Daoy (cell line): ENCODE results near the gene POLR3H. TPM values are rescaled to one million over a fixed set of nuclear protein-coding genes. Genes with fewer than 3 reads are reported as not detected.
"Not testable (repeated sequence)": the region's sequence is repeated elsewhere in the genome, so short reads cannot be mapped to it uniquely, and the experiment has no call there.

ENCODE experiments used
- DNase-seq: peaks from one replicate; pipeline ENCODE4 v3.0.0-alpha.2; 2015; ENCODE audit warnings: low read depth
- total RNA-seq: library from RNA; depleted of rRNA; stranded (reverse); fragments of >200 nt; shearing (Covaris generic); gene quantifications from 2 replicates; pipeline ENCODE4 v1.2.3, GENCODE V29; 2014; rRNA removed

POLR3H gene
- 10.9 and 17.3 TPM in 2 replicates for total RNA-seq

DNA sequence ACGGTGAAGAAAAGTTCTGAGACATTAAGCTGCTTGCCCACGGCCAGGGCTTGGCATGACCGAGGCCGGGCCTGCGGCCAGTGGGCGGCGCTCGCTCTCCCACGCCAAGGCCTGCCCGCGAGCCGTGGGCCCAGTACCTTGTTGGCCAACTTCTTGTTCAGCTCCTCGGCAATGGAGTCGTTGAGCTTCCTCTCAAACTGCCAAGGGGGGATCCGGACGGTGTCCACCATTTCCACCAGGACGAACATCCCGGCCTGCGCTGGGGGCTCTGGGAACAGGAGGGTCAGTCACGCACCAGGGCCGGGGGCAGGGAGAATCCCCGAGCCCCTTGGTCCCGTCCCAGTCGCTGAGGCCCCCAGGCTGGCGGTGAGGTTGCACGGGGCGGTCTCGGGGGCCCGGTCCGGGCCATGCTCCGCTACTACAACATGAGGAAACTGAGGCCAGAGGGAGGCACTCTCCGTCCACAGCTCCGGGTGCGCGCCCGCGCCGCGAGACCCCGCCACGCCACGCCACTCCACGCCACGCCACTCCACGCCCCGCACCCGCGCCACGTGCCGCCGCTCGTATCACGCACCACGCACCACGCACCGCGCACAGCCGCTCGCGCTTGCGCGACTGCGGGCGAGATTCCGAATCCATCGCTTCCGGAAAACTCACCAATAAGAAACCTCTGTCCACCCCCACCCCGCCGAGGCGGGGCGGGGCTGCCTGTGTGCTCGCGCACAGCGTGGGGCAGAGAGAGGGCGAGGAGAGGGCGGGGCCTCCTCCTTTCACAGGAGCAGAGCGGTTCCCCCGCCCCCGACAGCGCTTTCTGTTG lies at the start of gene POLR3H:
POLR3H (minus strand) TSS at position 617 of the 817 bp plus-strand sequence; CDS start at position 248, 369 bp downstream.
- peak; percentile 98 for DNase-seq

DNA sequence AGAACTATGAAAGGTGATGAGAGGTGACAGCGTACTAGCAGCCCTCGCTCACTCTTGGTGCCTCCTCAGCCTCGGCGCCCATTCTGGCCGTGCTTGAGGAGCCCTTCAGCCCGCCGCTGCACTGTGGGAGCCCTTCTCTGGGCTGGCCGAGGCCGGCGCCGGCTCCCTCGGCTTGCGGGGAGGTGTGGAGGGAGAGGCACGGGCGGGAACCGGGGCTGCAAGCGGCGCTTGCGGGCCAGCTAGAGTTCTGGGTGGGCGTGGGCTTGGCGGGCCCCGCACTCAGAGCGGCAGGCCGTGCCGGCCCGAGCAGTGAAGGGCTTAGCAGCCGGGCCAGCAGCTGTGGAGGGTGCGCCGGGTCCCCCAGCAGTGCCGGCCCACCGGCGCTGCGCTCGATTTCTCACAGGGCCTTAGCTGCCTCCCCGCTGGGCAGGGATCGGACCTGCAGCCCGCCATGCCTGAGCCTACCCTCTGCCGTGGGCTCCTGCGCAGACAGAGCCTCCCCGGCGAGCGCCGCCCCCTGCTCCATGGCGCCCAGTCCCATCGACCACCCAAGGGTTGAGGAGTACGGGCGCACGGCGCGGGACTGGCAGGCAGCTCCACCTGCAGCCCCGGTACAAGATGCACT lies 49.2 kb upstream of the POLR3H start:
- DNase-seq: not testable (repeated sequence)

DNA sequence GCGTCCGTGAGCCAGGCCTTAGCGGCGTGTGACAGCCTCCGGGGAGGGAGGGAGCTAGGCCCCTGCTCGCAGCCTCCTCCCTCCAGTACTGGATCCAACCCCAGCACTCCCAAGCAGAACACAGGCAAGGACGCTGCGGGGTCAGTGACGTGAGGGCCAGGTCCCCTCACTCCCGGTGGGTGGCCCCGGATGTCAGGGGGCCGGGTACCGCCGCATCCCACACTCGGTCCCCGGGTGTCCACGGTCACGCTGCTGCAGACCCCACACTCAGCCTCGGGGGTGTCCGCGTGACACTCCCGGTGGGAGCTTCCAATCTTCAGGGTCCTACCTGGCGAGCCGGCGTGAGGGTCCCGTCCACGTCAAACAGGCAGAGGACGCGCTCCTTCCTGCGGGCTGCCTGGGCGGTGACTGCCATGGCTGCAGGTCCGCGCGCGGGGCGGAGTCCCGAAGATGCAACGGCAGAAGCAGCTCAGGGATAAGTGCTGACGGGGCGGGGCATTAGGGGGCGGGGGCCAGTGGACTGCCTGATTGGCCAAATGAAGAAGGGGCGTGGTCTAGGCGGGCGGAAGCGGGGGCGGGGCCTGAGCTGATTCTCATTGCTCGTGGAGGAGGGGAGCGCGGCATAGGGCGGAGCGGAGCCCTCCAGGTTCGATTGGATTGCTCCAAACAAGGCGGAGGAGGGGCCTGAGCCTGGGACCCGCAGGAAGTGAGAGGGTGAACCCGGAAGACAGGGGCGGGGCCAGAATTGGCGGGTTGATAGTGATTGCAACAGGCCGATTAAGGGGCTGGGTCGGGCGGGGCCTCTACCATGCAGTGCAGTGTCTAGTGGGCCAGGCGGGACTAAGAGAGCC lies 45.3 kb upstream of the POLR3H start, which contains the start of gene PMM1:
PMM1 (minus strand) TSS at position 450 of the 851 bp plus-strand sequence; CDS start at position 415, 35 bp downstream.
- peak; percentile 100 for DNase-seq

- no peak for DNase-seq
Observed at GRCh38 chr22:41587347-41587723, 43.1 kb upstream of the POLR3H start.

DNA sequence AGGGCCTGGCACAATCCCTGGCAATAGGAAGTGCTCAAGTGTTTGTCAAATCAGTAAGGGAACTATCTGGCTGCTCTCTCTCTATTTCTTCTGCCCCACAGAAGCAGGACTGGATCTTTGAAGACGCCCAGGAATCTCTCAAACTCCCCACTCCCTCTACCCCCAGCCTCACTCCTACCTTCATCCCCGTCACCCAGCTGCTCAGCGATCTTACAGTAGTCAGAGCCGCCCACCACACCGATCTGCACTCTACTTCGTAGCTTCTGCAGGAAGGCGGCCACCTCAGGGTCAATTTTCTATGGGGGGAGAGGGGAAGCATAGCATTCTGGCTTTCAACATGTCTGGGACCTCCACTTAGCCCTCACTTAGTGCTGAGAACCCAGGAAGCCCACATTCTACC lies 41.6 kb upstream of the POLR3H start:
- no peak for DNase-seq

- DNase-seq: no peak
Observed at GRCh38 chr22:41584881-41585280, 40.6 kb upstream of the POLR3H start.

GRCh38 chr22:41582694-41583093 lies 38.4 kb upstream of the POLR3H start:
- no peak for DNase-seq

GRCh38 chr22:41579997-41580355 lies 35.7 kb upstream of the POLR3H start:
- no peak for DNase-seq

GRCh38 chr22:41579297-41579996 lies 35.2 kb upstream of the POLR3H start:
- no peak for DNase-seq

GRCh38 chr22:41578818-41579217 lies 34.5 kb upstream of the POLR3H start:
- no peak for DNase-seq

GRCh38 chr22:41578114-41578513 lies 33.8 kb upstream of the POLR3H start:
- no peak for DNase-seq

DNA sequence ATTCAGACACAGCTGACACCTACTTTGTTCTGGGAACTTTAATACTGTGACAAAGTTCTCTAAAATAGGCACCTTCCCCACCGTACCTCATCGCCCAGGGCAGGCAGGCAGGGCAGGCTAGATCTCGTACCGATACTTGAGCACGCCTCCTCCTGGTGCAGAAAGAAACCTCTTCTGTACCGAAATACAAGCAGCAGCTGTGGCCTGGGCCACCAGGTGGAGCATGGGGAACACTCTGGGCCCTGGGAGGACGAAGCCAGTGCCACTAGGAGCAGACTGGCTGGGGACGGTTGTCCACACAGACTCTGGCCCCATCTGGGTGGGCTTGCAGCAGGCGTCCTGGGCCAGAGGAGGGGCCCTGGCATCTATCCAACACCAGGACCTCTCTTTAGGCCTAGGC lies 32.6 kb upstream of the POLR3H start:
- peak; percentile 61 for DNase-seq

DNA sequence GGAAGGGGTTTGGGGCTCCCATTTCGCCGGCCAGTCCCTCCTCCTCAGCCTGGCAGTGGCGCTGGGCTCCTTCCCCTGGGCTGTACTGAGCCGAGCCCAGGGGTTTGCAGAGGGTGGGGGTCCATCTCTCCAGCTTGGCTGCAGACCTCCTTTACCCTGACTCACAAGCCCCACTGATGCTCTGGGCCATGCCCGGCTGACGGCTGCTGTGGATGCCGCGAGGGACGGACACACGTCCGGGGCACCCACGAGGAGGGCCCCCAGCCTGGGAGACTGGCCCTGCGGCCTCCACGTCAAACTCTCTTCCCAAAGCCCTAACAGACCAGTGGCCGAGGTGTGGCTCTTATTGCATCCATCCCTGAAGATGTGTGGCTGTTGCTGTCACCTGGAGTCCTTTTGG lies 31.3 kb upstream of the POLR3H start:
- DNase-seq: no peak

DNA sequence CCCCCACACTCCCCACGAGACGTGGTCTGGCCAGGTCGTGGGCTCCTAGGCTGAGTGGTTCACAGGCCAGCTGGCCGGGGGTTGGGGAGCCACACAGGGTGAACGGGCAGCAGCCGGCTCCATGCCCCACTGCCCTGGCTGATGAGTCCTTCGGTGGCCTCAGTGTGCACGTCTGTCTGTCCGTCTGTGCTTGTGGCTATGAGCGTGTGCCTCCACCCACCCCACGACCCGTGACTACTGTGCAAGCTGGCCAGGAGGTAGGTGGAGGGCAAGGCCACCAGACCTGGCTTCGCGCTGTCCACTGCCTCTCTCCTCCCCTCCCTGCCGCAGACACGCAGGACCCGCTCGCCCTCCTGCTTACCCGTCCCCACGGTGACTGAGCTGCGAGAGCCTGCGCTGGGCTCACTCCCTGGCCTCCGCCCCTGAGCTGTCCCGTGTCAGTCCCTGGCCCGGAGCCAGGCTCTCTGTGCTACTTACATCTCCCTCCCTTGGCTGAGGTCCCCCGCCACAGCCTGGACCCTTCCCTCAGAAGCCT lies 30.6 kb upstream of the POLR3H start:
- DNase-seq: no peak

DNA sequence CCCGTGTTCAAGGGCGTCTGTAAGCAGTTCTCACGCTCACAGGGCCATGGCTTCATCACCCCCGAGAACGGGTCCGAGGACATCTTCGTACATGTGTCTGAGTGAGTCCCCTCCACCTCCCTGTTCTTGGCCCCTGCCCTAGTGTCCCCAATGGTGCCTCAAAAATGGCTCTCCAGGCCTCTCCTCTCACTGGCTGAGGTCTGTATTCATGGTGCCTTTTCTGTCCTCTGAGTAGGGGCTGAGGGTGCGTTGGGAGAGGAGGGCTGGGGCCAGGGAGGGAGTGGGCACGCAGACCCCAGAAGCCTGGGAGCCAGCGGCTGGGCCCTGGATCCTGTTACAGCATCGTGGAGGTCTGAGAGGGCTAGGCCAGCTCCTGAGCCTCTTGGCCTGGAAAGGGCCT lies 29.4 kb upstream of the POLR3H start:
- DNase-seq: no peak

DNA sequence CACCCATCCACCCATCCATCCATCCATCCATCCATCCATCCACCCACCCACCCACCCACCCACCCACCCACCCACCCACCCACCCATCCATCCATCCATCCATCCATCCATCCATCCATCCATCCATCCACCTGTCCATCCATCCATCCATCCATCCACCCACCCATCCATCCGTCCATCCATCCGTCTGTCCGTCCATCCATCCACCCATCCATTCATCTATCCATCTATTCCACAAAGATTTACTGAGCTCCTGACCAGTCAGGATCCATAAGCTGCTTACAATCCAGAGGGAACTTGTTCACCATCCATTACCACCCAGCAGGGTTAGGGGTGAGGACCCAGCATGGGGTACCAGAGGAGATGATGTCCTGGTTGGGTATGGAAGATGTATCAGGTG lies 28.0 kb upstream of the POLR3H start:
- DNase-seq: not testable (repeated sequence)

- DNase-seq: no peak
Observed at GRCh38 chr22:41571786-41572185, 27.5 kb upstream of the POLR3H start.

DNA sequence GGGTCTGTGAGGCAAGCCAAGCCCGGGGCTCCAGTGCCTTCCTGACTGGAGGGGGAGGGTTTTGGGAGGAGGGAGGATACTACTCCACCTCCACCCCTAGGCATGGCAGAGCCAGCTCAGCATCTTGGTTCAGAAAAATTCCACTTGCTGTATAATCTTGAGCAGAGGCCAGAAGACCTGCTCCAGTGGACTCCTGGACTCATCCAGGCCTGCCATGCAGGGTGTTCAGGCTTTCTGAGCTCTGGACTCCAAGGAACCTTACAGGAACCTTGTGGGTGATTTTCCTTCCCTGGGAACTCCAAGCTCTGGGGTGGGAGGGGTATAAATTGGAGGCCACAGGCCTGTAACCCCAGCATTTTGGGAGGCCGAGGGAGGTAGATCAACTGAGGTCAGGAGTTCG lies 26.0 kb upstream of the POLR3H start:
- no peak for DNase-seq

- no peak for DNase-seq
Observed at GRCh38 chr22:41568811-41569210, 24.5 kb upstream of the POLR3H start.

DNA sequence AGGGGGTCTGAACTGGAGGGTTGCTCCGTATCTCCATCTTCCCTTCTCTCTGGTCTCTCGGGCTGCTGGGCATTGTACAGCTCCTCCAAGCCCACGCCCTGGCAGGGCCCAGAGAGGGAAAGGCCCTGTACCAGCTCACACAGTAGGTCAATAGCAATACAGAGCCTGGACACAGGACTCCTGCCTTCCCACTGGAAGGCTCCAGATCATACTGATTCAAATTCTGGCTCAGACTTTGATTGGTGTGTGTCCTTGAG lies 23.2 kb upstream of the POLR3H start:
- no peak for DNase-seq

DNA sequence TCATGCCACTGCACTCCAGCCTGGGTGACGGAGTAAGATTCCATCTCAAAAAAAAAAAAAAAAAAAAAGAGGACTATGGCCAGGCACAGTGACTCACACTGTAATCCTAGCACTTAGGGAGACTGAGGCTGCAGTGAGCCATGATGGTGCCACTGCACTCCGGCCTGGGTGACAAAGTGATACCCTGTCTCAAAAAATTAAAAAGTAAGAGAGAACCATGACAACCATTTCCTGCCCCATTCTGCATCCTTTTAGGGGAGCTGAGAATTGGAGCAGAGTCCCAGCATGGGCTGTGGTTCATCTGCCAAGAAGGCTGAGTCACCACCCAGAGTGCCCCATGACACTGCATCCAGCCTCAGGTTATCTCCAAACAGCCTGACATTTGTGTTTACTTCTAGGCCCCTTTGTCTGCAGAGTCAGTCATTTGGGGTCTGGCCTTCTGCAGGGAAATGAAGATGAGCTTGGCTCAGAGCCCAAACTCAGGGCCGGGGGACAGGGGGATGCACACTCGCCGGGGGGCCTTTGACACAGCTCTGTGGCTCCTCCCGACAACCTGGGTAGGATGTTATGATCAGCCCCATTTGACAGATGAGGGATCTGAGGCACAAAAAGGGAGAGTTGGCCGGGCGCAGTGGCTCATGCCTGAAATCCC lies 21.3 kb upstream of the POLR3H start:
- peak; percentile 90 for DNase-seq
